ENCODE data around the gene KCNK5. TPM values are rescaled to one million over a fixed set of nuclear protein-coding genes. Genes with fewer than 3 reads are reported as not detected.

KCNK5 gene
- total RNA-seq, 1 donor from 2014 or later = 0.26 TPM

GRCh38 chr6:39191236-39191930 is 37.9 kb downstream of the KCNK5 start:
- FAIRE-seq = no peak
- H3K36me3 ChIP-seq (ENCODE audit: control insufficient read depth, insufficient read depth, low read length) = no peaks in the 10 kb centered on the region
- TF ChIP-seq CTCF (IDR thresholded peaks at IDR 0.05; ENCODE audit: insufficient read depth, low read length, severe bottlenecking) = no peak
- no peak for DNase-seq (ENCODE audit: low read depth)
- no peak overlapping the region for H3K4me3 ChIP-seq (ENCODE audit: low read depth, low read length)
- no peaks in the 10 kb centered on the region for H3K27me3 ChIP-seq (ENCODE audit: control insufficient read depth, insufficient read depth, low read length)

- Histone ChIP-seq H3K27me3 (ENCODE audit: control insufficient read depth, insufficient read depth, low read length) (no peaks in the 10 kb centered on the region), H3K36me3 (ENCODE audit: control insufficient read depth, insufficient read depth, low read length) (no peaks in the 10 kb centered on the region), H3K4me3 (ENCODE audit: low read depth, low read length) (no peak overlapping the region)
- TF ChIP-seq CTCF (IDR thresholded peaks at IDR 0.05; ENCODE audit: insufficient read depth, low read length, severe bottlenecking) = no peak
- no peak for FAIRE-seq
- DNase-seq (ENCODE audit: low read depth) = no peak
Measured at GRCh38 chr6:39190545-39191235, 38.6 kb downstream of the KCNK5 start.

- no peak for FAIRE-seq
- Histone ChIP-seq H3K27me3 (ENCODE audit: control insufficient read depth, insufficient read depth, low read length) (no peaks in the 10 kb centered on the region), H3K36me3 (ENCODE audit: control insufficient read depth, insufficient read depth, low read length) (no peaks in the 10 kb centered on the region), H3K4me3 (ENCODE audit: low read depth, low read length) (no peak overlapping the region)
- TF ChIP-seq CTCF (IDR thresholded peaks at IDR 0.05; ENCODE audit: insufficient read depth, low read length, severe bottlenecking) = peak; percentile 80
- peak; percentile 26 for DNase-seq (ENCODE audit: low read depth)
Measured at GRCh38 chr6:39189915-39190544, 39.2 kb downstream of the KCNK5 start.

GRCh38 chr6:39189131-39189530 is 40.1 kb downstream of the KCNK5 start:
- H3K27me3 ChIP-seq (ENCODE audit: control insufficient read depth, insufficient read depth, low read length) = no peaks in the 10 kb centered on the region
- DNase-seq (ENCODE audit: low read depth) (no peak), FAIRE-seq (no peak)
- no peaks in the 10 kb centered on the region for H3K36me3 ChIP-seq (ENCODE audit: control insufficient read depth, insufficient read depth, low read length)
- H3K4me3 ChIP-seq (ENCODE audit: low read depth, low read length) = no peak overlapping the region
- TF ChIP-seq CTCF (IDR thresholded peaks at IDR 0.05; ENCODE audit: insufficient read depth, low read length, severe bottlenecking) = no peak

- DNase-seq (ENCODE audit: low read depth) = peak; percentile 49
- no peak for FAIRE-seq
- Histone ChIP-seq H3K36me3 (ENCODE audit: control insufficient read depth, insufficient read depth, low read length) (no peaks in the 10 kb centered on the region), H3K4me3 (ENCODE audit: low read depth, low read length) (no peak overlapping the region), H3K27me3 (ENCODE audit: control insufficient read depth, insufficient read depth, low read length) (no peaks in the 10 kb centered on the region)
- TF ChIP-seq CTCF (IDR thresholded peaks at IDR 0.05; ENCODE audit: insufficient read depth, low read length, severe bottlenecking) = no peak
Measured at GRCh38 chr6:39188571-39188970, 40.7 kb downstream of the KCNK5 start.
